ENCODE measurements around the gene ADGRD1.
"Not testable (repeated sequence)": the region's sequence is repeated elsewhere in the genome, so short reads cannot be mapped to it uniquely, and the experiment has no call there.

ADGRD1 gene

GRCh38 chr12:131113568-131114270, 160.0 kb downstream of the ADGRD1 start:
- Histone ChIP-seq H3K4me1 (ENCODE audit: control insufficient read depth, insufficient read depth, low read length) (peaks cover 59% of the 10 kb centered on the region), H3K36me3 (ENCODE audit: control insufficient read depth, insufficient read depth, low read length, severe bottlenecking) (no peaks in the 10 kb centered on the region), H3K9me3 (ENCODE audit: control insufficient read depth, low read length) (peaks cover 3% of the 10 kb centered on the region), H3K9ac (ENCODE audit: low read length) (no peak overlapping the region), H3K27me3 (replicated peaks; ENCODE audit: control insufficient read depth, insufficient read depth, low read length) (no peaks in the 10 kb centered on the region), H3K4me3 (ENCODE audit: low read length) (no peak overlapping the region)
- no peak for DNase-seq (ENCODE audit: low read depth)

DNA sequence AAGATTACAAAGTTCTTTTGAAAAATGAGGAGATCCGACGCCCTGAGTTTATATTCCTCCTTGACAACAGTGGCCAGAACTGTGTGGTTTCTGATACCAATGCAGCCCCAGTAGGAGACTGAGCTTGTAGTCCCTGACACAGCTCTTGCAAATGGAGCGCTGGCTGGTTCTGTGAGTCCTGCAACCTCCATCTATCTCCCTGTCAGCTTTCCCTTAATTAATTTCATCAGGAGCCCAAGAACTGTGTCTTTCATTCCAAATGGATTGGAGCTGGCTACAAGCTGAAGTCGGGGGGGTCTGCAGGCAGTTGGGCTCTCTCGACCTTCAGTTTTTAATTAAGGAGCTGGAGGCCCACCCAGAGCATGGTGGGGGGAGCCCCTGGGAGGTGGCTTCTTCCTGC, 160.6 kb downstream of the ADGRD1 start:
- H3K27me3 ChIP-seq (replicated peaks; ENCODE audit: control insufficient read depth, insufficient read depth, low read length), result no peaks in the 10 kb centered on the region
- no peak for DNase-seq (ENCODE audit: low read depth)
- H3K4me1 ChIP-seq (ENCODE audit: control insufficient read depth, insufficient read depth, low read length), result peaks cover 59% of the 10 kb centered on the region
- H3K36me3 ChIP-seq (ENCODE audit: control insufficient read depth, insufficient read depth, low read length, severe bottlenecking), result no peaks in the 10 kb centered on the region
- H3K9ac ChIP-seq (ENCODE audit: low read length), result peak overlapping the region; percentile 12
- H3K4me3 ChIP-seq (ENCODE audit: low read length), result no peak overlapping the region
- no peaks in the 10 kb centered on the region for H3K9me3 ChIP-seq (ENCODE audit: control insufficient read depth, low read length)

- Histone ChIP-seq H3K4me3 (ENCODE audit: low read length) (no peak overlapping the region), H3K27me3 (replicated peaks; ENCODE audit: control insufficient read depth, insufficient read depth, low read length) (no peaks in the 10 kb centered on the region), H3K9me3 (ENCODE audit: control insufficient read depth, low read length) (no peaks in the 10 kb centered on the region), H3K4me1 (ENCODE audit: control insufficient read depth, insufficient read depth, low read length) (peaks cover 59% of the 10 kb centered on the region), H3K36me3 (ENCODE audit: control insufficient read depth, insufficient read depth, low read length, severe bottlenecking) (no peaks in the 10 kb centered on the region), H3K9ac (ENCODE audit: low read length) (no peak overlapping the region)
- DNase-seq (ENCODE audit: low read depth), result no peak
Measured at GRCh38 chr12:131114942-131115584, 161.4 kb downstream of the ADGRD1 start.

DNA sequence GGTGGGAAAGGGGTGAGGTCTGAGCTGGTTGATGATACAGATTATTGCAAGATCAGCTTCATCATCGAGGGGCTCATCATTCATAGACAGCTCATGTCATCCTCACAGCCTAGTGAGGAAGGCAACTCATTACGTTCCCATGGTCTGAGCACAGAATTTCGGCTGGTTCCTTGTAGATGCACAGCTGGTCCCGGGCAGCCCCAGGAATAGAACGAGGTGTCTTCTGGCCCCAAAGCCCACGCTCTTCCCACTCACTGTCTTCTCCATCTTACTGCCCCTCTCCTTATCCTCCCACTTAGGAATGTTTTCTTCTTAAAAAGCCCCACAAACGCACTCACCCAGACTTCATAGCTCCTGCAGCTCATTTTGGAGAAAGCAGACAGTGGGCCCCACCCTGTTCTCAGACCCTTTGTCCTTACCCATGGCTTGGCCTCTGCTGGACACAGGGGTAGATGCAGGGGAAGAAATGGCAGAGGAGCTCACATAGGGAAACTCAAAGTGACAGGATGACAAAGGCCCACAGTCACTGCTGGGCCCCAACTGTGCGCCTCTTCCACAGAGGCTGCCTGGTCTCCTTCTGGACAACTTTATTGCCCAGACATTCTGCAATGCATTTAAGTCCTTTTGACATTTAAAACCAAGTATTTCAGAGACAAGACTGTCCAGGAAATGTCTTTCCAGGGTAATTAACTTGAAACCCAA, 162.2 kb downstream of the ADGRD1 start:
- Histone ChIP-seq H3K9ac (ENCODE audit: low read length) (peak overlapping the region; percentile 29), H3K36me3 (ENCODE audit: control insufficient read depth, insufficient read depth, low read length, severe bottlenecking) (no peaks in the 10 kb centered on the region), H3K27me3 (replicated peaks; ENCODE audit: control insufficient read depth, insufficient read depth, low read length) (no peaks in the 10 kb centered on the region), H3K4me3 (ENCODE audit: low read length) (peak overlapping the region; percentile 53), H3K4me1 (ENCODE audit: control insufficient read depth, insufficient read depth, low read length) (peaks cover 59% of the 10 kb centered on the region), H3K9me3 (ENCODE audit: control insufficient read depth, low read length) (no peaks in the 10 kb centered on the region)
- no peak for DNase-seq (ENCODE audit: low read depth)

DNA sequence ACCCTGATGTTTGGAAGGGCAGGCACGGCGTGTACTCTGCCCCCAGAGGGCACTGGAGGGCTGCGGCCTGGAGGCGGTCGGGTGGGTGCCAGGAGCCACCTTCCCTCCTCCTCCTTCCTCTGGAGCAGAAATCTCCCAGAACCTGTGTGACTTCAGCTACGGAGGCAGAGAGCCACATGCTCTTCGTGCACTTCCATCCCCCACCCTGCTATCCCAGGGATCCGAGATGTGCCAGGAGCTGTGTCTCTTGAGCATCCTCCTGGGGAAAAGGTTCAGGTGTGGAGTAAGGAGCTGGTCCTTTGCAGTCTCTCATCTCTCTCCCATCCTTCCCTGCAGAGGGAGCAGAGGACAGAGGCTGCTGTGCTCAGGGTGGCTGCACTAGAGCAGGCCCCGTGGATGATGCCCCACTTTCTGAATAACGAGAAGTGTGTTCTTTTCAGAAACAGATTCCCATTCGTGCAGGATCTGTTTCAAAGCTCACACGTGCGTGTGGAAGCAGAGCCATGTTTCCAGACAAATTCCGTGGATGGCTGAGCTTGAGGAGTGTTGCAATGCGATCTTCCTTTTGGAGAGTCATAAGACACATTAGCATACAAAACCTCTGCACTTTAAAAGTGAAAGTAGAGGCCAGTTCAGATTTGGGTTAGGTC, 162.9 kb downstream of the ADGRD1 start:
- no peaks in the 10 kb centered on the region for H3K36me3 ChIP-seq (ENCODE audit: control insufficient read depth, insufficient read depth, low read length, severe bottlenecking)
- H3K27me3 ChIP-seq (replicated peaks; ENCODE audit: control insufficient read depth, insufficient read depth, low read length), result no peaks in the 10 kb centered on the region
- H3K4me1 ChIP-seq (ENCODE audit: control insufficient read depth, insufficient read depth, low read length), result peaks cover 55% of the 10 kb centered on the region
- DNase-seq (ENCODE audit: low read depth), result peak; percentile 5
- peak overlapping the region; percentile 53 for H3K4me3 ChIP-seq (ENCODE audit: low read length)
- no peaks in the 10 kb centered on the region for H3K9me3 ChIP-seq (ENCODE audit: control insufficient read depth, low read length)
- peak overlapping the region; percentile 70 for H3K9ac ChIP-seq (ENCODE audit: low read length)

GRCh38 chr12:131117438-131118245, 163.9 kb downstream of the ADGRD1 start:
- DNase-seq (ENCODE audit: low read depth), result no peak
- Histone ChIP-seq H3K4me3 (ENCODE audit: low read length) (peak overlapping the region; percentile 53), H3K4me1 (ENCODE audit: control insufficient read depth, insufficient read depth, low read length) (peaks cover 45% of the 10 kb centered on the region), H3K9ac (ENCODE audit: low read length) (no peak overlapping the region), H3K9me3 (ENCODE audit: control insufficient read depth, low read length) (no peaks in the 10 kb centered on the region), H3K36me3 (ENCODE audit: control insufficient read depth, insufficient read depth, low read length, severe bottlenecking) (no peaks in the 10 kb centered on the region), H3K27me3 (replicated peaks; ENCODE audit: control insufficient read depth, insufficient read depth, low read length) (no peaks in the 10 kb centered on the region)

DNA sequence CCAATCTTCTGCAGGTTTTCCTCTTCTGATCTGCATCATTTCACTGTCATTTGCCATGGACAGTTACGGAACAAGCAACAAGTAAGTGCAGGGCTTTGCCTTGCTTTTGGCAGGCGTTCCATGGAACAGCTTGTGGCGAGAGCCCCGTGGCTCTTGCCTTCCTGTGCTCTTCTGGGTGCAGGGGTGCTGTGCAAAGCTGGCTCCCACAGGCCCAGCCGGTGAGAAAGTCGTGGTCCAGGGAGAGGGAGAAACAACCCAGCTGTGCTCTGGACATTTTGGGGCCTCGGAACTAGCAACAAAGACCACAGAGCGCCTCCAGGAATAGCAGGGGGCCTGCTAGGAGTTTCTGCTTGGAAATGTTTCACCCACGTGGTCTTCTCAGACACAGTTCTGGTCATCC, 164.7 kb downstream of the ADGRD1 start:
- Histone ChIP-seq H3K4me1 (ENCODE audit: control insufficient read depth, insufficient read depth, low read length) (peaks cover 37% of the 10 kb centered on the region), H3K9me3 (ENCODE audit: control insufficient read depth, low read length) (no peaks in the 10 kb centered on the region)
- no peak for DNase-seq (ENCODE audit: low read depth)

DNA sequence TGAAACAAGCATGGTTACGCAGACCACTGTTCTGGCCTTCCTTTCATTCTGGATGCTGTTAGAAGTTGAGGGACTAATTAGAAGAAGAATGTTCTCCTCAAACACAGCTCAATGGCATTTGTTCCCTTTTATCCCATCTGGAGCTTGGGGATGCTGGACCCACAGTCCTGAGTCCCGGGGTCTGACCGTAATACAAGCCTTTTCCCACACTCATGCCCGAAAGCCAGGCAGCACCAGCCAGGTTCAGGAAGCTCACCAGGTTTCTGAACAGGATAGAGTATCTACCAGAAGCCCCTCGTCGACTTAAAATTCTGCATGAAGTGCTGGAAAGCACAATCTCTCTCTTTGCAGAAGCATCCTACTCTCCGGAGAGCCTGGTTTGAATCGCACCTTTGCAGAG, 165.6 kb downstream of the ADGRD1 start:
- not testable (repeated sequence) for DNase-seq (ENCODE audit: low read depth); H3K36me3 ChIP-seq (ENCODE audit: control insufficient read depth, insufficient read depth, low read length, severe bottlenecking); H3K9me3 ChIP-seq (ENCODE audit: control insufficient read depth, low read length); H3K27me3 ChIP-seq (replicated peaks; ENCODE audit: control insufficient read depth, insufficient read depth, low read length); H3K4me3 ChIP-seq (ENCODE audit: low read length); H3K9ac ChIP-seq (ENCODE audit: low read length)
- peaks cover 30% of the 10 kb centered on the region for H3K4me1 ChIP-seq (ENCODE audit: control insufficient read depth, insufficient read depth, low read length)

More for the DNA sequence above, 164.7 kb downstream of the ADGRD1 start:
- H3K9ac ChIP-seq (ENCODE audit: low read length), result no peak overlapping the region
- no peaks in the 10 kb centered on the region for H3K27me3 ChIP-seq (replicated peaks; ENCODE audit: control insufficient read depth, insufficient read depth, low read length)
- no peak overlapping the region for H3K4me3 ChIP-seq (ENCODE audit: low read length)
- H3K36me3 ChIP-seq (ENCODE audit: control insufficient read depth, insufficient read depth, low read length, severe bottlenecking), result no peaks in the 10 kb centered on the region

GRCh38 chr12:131119936-131120335, 166.2 kb downstream of the ADGRD1 start:
- no peaks in the 10 kb centered on the region for H3K9me3 ChIP-seq (ENCODE audit: control insufficient read depth, low read length)
- H3K4me1 ChIP-seq (ENCODE audit: control insufficient read depth, insufficient read depth, low read length), result peaks cover 24% of the 10 kb centered on the region
- peaks cover 5% of the 10 kb centered on the region for H3K27me3 ChIP-seq (replicated peaks; ENCODE audit: control insufficient read depth, insufficient read depth, low read length)
- H3K36me3 ChIP-seq (ENCODE audit: control insufficient read depth, insufficient read depth, low read length, severe bottlenecking), result no peaks in the 10 kb centered on the region
- no peak for DNase-seq (ENCODE audit: low read depth)
- H3K4me3 ChIP-seq (ENCODE audit: low read length), result no peak overlapping the region
- no peak overlapping the region for H3K9ac ChIP-seq (ENCODE audit: low read length)

DNA sequence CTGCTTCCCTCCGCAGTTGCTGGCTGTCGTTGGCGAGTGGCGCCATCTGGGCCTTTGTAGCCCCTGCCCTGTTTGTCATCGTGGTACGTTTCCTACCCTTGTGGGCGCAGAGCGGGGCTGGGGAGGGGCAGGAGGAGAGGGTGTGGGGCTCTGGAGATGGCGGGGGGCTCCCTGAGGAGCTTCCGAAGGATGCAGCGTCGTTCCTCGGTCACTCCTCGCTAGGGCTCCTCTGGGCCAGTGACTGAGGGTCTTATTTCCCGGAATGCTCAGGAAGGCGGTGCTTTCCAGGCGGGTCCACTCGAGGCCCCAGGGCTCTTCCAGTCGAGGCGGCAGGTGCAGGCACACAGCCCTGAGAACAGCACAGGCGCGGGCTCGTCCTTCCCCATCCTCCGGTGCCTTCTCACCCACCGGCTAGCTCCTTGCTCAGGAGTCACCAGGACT, 167.1 kb downstream of the ADGRD1 start:
- H3K9ac ChIP-seq (ENCODE audit: low read length), result no peak overlapping the region
- H3K4me1 ChIP-seq (ENCODE audit: control insufficient read depth, insufficient read depth, low read length), result peaks cover 16% of the 10 kb centered on the region
- no peaks in the 10 kb centered on the region for H3K9me3 ChIP-seq (ENCODE audit: control insufficient read depth, low read length)
- peaks cover 11% of the 10 kb centered on the region for H3K27me3 ChIP-seq (replicated peaks; ENCODE audit: control insufficient read depth, insufficient read depth, low read length)
- DNase-seq (ENCODE audit: low read depth), result no peak
- no peak overlapping the region for H3K4me3 ChIP-seq (ENCODE audit: low read length)
- no peaks in the 10 kb centered on the region for H3K36me3 ChIP-seq (ENCODE audit: control insufficient read depth, insufficient read depth, low read length, severe bottlenecking)
